Uterus (tissue), 2 donors: ENCODE measurements around the gene TMEM247.

Experiments
- POLR2A ChIP-seq, 2 donors: fragments of 450-650 bp; IDR thresholded peaks; one replicate each; pipeline ENCODE4 v1.6.1; 2016; ENCODE audit warnings: antibody characterized with exemption in 2 of 2, mild to moderate bottlenecking in 1 of 2, moderate library complexity in 1 of 2
- TF ChIP-seq, protein P1 (sequence below), 4 experiments: fragments of 200-600 bp in 2 of 4; fragments of 450-650 bp in 2 of 4; sonication (generic) in 2 of 4; IDR thresholded peaks; one replicate each; pipeline ENCODE4 v1.5.1; 2016 to 2019; ENCODE audit warnings: antibody characterized with exemption in 4 of 4, mild to moderate bottlenecking in 2 of 4, moderate library complexity in 1 of 4

DNA sequence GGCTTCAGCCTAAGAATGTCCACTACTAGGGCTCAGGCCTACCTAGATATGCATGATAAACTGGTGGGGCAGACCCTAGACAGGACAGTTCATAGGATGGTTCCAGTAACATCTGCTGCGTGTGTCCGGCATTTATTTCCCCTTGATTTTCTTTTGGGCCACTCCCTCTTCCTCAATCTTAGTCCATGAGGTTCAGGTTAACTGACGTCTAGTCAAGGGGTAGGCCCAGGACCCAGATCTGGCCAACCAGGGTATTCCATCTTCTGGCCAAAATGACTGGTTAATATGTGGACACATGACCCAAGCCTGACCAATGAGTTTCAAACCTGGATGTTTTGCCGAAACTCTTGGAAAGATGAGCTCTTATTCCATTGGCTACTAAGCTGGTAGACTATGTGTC is 15.2 kb downstream of the TMEM247 start:
- TF ChIP-seq, protein P1, sequence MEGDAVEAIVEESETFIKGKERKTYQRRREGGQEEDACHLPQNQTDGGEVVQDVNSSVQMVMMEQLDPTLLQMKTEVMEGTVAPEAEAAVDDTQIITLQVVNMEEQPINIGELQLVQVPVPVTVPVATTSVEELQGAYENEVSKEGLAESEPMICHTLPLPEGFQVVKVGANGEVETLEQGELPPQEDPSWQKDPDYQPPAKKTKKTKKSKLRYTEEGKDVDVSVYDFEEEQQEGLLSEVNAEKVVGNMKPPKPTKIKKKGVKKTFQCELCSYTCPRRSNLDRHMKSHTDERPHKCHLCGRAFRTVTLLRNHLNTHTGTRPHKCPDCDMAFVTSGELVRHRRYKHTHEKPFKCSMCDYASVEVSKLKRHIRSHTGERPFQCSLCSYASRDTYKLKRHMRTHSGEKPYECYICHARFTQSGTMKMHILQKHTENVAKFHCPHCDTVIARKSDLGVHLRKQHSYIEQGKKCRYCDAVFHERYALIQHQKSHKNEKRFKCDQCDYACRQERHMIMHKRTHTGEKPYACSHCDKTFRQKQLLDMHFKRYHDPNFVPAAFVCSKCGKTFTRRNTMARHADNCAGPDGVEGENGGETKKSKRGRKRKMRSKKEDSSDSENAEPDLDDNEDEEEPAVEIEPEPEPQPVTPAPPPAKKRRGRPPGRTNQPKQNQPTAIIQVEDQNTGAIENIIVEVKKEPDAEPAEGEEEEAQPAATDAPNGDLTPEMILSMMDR (IDR thresholded peaks at IDR 0.05) = no peak
- no peak for TF ChIP-seq POLR2A (IDR thresholded peaks at IDR 0.05)
